Amniotic epithelial cell (primary cell): ENCODE results near the gene FMNL1.
A peak's percentile ranks its signal among the peaks of the same experiment; 100 is the strongest.

Experiments used
- DNase-seq: peaks from one replicate; pipeline ENCODE4 v3.0.0-alpha.2; 2010; ENCODE audit warnings: low read depth

FMNL1 gene

GRCh38 chr17:45279898-45280297, 58.2 kb downstream of the FMNL1 start:
- DNase-seq: no peak

DNA sequence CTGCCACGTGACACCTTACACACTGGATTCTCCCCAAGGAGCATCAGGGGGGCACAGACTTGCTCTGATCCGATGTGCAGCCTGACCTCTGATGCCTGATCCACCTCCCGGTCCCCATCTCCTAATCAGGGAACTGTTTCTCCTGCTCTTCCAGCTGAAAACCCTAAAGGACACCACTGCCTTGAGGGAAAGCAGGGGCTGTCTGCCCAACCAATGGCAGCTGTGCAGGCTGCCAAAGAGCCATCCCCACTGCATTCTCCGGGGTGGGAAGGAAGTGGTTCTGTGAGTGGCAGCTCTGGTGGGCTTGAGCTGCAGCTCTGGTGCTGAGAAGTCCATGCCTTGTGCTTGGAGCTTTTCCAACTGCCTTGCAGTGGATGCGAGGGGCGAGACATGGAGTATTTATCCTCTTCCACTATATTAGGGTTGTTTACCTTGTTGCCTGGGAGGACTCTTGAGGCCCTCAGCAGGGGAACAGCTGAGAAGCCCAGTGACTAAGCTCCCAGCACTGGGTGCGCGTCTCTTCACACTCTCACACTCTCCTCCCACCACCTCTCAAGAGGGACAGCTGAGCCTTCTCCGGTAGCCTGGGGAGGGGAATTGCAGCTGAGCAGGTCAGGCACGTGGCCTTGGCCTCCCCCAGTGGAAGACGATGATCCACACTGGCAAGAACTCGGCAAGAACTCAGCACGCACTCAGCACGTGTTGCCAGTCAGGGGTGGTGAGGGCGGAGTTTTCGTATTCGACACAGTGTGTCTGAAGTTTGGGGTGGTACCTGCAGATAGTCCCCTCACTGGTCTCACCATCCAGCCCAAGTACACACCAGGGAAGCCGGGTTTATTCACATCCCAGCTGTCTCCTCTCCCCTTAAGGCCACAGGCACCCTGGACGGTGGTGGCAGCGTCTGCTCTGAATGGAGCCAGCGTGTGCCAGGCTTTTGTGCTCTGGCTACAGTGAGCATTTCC, 61.3 kb downstream of the FMNL1 start:
- DNase-seq: peak; percentile 75

GRCh38 chr17:45283711-45284110, 62.0 kb downstream of the FMNL1 start:
- no peak for DNase-seq

DNA sequence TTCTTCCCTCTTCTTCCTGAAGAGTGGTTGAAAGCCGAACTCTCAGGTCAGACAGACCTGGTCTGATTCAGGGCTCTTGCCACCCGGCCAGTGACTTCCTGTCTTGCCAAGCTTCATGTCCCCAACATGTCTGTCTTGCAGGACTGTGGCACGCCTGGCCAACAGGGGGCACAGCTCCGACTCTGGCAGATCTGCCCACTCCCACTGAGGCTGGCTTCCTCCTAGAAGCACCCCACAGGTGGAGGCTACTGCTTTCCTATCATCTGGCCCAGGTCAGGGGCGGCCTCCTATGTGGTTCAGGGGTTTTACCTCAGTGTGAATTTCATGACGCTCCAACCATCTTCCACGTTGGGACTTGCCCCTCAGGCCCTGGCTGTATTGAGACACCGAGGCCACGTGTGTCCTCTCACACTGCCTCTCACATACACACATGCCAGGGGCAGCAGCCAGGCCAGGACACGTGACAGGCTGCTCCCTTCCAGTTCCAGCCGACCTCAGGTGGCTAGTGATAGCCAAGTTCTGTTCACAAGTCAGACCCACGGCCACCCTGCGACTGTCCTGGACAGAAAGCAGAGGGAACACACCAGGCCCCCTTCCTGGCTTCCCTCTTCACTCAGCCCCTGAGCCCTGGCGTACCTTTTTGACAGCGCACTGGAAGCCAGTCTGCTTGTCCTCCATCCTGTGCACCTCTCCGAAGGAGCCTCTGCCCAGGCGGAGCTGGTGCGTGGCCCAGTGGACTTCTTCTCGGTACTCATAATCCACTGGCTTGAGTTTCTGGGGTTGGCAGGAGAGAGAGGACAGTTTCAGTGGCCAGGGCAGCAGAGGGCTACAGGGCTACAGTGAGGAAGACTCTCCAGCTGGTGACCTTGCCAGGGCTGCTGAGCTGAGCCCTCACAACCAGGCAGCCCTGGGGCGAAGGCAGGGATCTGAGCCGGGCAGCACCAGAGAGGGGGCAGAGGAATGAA, 62.8 kb downstream of the FMNL1 start:
- no peak for DNase-seq

DNA sequence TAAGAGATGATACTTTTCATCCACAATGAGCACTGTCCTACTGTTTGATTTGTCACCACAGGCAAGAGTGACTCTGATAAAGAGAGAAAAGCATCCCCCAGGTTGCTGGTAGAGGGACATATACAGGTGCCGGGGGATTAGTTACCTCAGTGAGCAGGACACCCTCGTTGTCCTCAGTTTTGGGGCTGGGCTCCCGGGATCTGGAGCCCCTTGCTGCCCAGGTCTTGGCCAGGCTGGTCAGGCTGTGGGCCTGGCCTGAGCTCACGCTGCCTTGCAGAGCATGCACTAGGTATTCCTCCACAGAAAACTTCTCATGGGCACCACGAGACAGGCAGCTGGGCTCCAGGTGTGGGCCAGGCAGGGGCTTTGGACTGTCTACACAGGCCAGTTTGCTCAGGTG, 64.6 kb downstream of the FMNL1 start:
- DNase-seq: no peak

DNA sequence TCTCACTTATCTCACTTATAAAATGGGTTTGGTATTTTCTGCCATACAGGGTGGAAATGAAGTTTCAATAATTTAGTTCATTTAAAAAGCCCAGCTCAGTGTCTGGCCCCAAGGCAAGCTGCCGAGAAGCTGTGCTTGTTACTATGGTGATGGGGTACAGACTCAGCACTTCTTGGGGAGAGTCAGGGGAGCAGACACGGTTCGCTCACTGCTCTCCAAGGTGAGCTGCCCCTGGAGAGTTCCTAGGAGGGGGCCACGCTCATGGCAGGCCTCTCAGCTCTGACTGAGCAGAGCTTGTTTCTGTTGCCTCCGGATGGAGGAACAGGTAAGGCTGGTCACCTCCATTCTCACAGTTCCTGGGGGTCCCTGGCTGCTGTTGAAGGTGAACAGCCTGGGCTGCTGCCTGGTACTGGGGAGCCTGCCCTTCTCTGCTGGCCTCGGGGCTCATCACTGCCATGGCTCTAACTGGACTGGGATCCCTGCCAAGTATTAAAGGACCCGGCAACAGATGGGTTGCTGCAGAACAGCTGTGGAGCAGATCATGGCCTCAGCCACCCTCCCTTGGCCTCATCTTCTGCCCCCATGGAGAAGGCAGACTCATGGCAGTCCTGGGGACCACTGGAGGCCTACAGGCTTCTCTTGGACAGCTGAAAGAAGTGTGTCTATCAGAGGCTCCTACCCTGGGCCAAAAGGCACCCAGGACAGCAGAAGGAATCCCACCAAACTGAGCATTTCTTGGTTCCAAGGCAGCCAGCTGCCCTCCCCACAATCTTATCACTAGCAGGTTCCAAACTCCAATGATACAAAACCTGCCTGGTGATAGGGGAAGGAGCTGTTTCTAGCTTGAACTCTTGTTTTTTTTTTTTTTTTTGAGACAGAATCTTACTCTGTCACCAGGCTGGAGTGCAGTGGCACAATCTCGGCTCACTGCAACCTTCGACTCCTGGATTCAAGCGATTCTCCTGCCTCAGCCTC, 66.1 kb downstream of the FMNL1 start:
- DNase-seq: no peak

GRCh38 chr17:45288825-45289224, 67.1 kb downstream of the FMNL1 start:
- no peak for DNase-seq

DNA sequence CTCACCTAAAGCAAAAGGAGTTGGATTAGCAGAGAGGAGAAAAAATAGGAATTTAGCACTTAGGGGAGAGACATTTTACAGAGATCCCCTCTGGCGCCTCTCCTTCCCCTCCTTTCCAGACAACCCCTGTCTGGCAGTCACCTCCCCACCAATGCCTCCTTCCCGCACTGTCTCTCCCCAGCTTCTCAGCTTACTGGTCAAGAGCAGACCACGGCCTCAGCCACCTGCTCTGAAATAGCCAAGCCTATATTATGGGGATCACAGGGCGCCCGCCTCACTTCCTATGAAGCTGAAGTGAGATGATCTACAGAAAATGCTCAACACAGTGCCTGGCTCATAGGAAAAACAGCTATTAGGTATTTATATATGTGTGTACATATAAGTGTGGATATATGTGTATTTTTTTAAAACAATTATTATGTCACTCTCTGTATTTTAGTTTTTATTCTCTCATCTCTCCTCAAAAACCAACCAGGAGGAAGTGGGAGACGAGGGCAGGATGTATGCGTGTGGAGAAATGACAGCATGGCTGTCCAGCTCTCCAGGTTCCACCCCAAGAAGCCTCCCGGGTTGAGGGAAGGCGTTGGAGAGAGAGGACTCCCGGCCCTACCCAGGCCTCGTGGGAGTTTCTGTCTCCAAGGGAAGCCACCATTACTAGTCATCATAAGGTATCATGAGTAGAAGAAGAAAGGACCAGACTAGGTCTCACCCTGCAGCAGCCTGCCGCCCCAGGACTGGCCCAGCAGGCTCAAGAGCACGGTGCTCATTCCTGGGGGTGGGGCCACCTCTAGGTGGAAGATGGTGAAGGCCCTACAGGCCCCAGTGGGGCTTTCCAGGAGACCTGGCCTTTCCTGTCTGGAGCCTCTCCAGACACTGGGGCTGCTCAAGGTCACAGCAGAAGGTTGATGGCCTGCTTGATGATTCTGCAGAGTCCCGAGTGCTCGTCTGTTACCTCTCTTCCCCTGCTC, 67.9 kb downstream of the FMNL1 start:
- DNase-seq: no peak

DNA sequence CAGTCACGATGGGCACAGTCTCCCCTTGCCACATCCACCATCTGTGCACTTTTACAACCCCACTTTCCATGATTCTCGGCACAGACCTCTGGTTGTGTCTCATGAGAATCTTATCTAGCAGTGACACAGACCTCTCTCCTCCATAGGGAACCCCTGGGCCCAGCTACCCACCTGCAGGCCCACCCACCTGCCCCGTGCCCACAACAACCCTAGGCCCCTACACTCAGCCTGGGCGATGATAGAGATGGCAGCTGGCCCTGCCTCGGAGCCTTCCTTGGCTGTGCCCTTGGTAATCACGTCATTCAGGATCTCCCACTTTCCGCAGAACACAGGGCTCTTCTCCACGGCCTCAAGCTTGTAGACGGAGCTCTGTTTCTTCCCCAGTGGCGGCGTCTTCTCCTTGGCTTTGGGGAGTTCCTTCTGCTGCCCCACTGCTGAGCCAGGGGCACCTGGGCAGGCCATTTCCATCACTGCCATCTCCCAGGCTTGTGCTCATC, 68.6 kb downstream of the FMNL1 start:
- no peak for DNase-seq

DNA sequence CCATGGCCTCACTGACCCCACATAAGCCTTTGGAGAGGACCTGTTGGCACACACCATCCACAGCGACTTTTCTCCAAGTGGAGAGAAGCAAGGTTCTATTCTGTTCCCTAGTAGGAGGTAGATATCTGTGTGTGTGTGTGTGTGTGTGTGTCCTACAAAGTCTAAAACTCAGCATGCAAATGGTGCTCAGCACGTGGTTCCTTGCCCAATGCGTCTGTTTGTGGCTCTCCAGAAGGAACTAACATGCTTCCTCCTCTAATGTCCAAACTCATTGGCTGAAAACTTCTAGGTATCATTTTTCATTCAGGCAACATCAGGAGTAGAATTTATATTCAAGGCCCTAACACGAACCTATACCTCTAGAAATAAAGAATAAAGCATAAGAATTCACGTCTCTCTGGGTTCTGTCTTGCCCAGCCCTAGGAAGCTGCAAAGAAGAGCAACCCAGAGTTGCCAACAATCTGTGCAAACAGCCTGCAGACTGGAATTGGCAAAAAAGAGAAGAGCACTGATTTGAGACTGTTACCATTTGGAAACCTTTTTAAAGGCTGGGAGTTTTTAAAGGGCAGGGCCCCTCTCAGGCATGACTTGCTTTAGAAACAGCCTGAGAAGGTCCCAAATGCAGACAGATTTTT, 69.6 kb downstream of the FMNL1 start:
- DNase-seq: peak; percentile 50

DNA sequence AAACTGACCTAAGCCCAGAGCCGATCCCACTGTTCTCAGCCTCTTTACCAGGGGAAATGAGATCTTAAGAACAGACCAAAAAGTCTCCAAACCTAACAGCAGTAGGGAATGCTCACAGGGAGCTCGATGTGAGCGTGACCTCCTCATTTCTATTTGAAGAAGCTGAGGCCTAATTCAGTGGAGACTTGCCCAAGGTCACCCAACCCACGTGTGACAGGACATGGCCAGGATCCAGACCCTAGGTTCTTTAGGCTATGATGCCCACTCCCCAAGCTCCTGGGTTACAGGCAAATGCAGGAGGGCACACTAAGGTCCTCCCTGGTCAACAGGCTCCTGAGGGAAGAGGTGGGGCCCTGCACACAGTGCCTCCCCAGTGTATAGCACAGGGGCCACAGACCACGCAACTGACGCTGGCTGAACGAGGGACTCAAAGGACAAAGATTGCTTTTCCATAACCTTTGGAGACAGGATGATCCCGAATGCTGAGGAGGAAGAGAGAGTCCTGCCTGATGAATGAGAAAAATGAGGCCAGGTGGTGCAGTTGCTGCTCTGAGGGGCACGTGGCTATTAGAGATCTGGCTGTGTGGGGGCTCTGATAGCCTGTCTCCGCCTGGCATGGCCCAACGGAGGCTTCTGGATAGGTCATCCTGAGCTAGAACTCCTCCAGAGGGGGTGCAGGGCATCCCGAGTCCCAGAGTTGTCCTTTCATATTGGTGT, 71.2 kb downstream of the FMNL1 start:
- no peak for DNase-seq

GRCh38 chr17:45293413-45294211, 71.9 kb downstream of the FMNL1 start:
- peak; percentile 93 for DNase-seq

DNA sequence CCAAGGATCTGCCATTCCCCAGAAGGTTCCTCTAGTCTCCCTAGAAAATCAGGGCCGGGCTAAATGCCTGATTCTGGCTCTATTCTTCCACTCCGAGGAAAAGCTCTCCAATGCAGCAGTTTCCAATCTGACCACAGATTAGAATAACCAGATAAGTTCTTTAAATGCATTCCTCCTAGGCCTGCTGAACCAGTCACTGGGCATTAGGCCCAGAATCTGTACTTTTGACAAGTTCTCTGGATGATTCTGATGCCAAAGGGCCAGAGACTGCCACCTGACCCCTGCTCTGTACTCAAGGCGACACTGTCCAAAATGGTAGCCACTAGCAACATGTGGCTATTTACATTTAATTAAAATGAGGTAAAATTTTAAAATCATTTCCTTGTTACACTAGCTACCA, 72.8 kb downstream of the FMNL1 start:
- peak; percentile 93 for DNase-seq

GRCh38 chr17:45296003-45296832, 74.5 kb downstream of the FMNL1 start:
- DNase-seq: no peak

GRCh38 chr17:45296833-45297124, 75.1 kb downstream of the FMNL1 start:
- no peak for DNase-seq
